Measurements from ENCODE around the gene ITPRID2.
"Not testable (repeated sequence)": the region's sequence is repeated elsewhere in the genome, so short reads cannot be mapped to it uniquely, and the experiment has no call there.

The ITPRID2 gene

DNA sequence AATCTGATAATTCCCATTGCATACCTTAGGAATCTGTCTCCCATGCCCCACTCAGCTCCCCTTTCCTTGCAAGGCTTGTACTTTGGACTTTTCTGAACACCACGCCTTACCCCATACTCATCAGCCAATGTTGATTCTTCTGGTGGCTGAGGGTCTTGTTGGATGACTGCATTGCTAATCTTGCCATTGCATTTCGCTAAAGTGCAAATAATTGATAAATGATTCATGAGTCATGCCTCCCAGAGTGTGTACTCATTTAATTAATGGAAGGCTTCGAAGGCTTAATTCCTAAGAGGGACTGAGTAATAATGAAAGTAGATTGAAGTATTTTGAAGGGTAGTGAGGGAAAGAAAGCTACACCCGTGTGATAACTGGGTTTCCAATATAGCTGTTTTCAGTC, 66.1 kb downstream of the ITPRID2 start:
- no peak overlapping the region for H3K27ac ChIP-seq
- no peak for TF ChIP-seq ZFX (IDR thresholded peaks at IDR 0.05; ENCODE audit: borderline replicate concordance)
- TF ChIP-seq CTCF (IDR thresholded peaks at IDR 0.05) = no peak

DNA sequence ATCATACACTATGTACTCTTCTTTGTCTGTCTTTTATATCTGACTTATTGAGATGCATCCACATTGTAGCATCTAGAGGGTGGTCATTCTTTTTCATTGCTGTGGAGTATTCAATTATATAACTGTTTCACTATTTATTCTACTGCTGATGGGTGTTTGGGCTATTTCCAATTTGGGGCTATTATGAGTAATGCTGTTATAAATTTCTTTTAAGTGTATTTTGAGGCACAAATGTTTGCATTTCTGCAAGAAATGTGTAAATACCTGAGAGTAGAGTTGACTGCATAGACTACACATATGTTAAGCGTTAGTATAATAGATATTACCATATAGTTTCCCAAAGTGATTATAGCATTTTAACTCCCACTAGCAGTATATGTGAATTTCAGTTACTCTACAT, 67.2 kb downstream of the ITPRID2 start:
- TF ChIP-seq ZFX (IDR thresholded peaks at IDR 0.05; ENCODE audit: borderline replicate concordance) = no peak
- TF ChIP-seq CTCF (IDR thresholded peaks at IDR 0.05) = no peak
- H3K27ac ChIP-seq = no peak overlapping the region

DNA sequence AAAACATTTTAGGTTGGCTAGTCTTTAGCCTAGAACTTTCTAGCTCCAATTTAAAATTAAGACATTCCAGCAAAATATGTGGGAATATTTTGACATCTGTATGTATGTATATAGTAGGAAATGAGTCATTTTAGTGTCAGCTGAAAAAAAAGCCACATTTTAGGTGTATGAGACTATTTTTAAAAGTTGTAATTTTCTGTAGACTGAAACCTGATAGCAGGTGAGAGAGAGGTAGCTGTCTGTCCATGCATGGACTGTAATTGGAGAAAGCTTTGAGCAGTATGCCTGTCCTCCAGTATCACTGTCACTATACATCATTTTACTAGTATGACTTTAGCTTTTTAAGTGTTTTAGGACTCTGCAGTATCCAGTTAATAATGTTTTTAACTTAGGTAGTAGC, 68.0 kb downstream of the ITPRID2 start:
- TF ChIP-seq CTCF (IDR thresholded peaks at IDR 0.05) (no peak), ZFX (IDR thresholded peaks at IDR 0.05; ENCODE audit: borderline replicate concordance) (no peak)
- no peak overlapping the region for H3K27ac ChIP-seq

DNA sequence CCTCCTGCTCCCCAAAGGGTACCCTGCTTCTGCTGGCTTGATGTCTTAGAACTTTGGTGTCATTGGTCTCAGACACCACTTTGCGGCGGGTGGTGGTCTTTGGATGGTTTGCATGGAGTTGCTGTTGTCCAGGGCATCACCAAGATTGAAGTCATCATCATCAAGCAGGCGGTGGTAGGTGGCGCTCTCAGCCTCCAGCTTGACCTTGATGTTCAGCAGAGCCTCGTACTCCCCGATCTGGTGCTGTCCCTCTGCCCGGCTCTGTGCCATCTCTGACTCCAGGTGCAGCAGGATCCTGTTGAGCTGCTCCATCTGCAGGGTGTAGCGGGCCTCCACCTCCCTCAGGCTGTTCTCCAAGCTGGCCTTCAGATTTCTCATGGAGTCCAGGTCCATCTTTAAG, 69.6 kb downstream of the ITPRID2 start:
- H3K27ac ChIP-seq = not testable (repeated sequence)

- H3K27ac ChIP-seq = no peak overlapping the region
- no peak for TF ChIP-seq CTCF (IDR thresholded peaks at IDR 0.05)
- no peak for TF ChIP-seq ZFX (IDR thresholded peaks at IDR 0.05; ENCODE audit: borderline replicate concordance)
Observed at GRCh38 chr2:181962142-181962541, 70.6 kb downstream of the ITPRID2 start.

DNA sequence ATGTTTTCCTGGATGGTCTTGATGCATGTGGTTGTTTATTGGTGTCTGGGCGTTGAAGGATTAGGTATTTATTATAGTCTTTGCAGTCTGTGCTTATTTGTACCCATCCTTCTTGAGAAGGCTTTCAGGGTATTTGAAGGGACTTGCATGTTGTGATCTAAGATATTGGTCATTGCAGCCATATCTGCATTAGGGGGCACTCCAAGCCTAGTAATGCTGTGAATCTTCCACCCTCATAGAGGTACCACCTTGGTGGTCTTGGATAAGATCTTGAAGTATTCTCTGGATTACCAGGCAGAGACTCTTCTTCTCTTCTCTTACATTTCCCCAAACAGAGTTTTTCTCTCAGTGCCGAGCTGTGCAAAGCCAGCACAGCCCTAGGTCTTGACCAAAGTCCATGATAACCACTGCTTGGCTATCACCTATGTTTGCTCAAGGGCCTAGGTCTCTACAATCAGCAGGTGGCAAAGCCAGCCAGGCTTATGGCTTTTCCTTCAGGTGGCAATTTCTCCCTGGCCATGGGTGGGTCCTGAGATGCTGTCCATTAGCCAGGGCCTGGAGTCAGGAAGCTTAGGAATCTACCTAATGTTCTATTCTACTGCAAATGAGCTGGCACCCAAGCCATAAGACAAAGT, 78.7 kb downstream of the ITPRID2 start:
- TF ChIP-seq CTCF (IDR thresholded peaks at IDR 0.05) (no peak), ZFX (IDR thresholded peaks at IDR 0.05; ENCODE audit: borderline replicate concordance) (no peak)

GRCh38 chr2:181971032-181971431, 79.5 kb downstream of the ITPRID2 start:
- no peak overlapping the region for H3K27ac ChIP-seq
- no peak for TF ChIP-seq ZFX (IDR thresholded peaks at IDR 0.05; ENCODE audit: borderline replicate concordance)
- no peak for TF ChIP-seq CTCF (IDR thresholded peaks at IDR 0.05)

More for the DNA sequence above, 78.7 kb downstream of the ITPRID2 start:
- H3K27ac ChIP-seq = no peak overlapping the region

Data from 22Rv1 (cell line).